DMS 273 (cell line): Measurements from ENCODE around the gene POMP.

Source experiments
- DNase-seq: peaks from one replicate; lab custom pipeline; 2025; ENCODE audit not compliant: unreplicated experiment; lab: John Stamatoyannopoulos, UW

The POMP gene

DNA sequence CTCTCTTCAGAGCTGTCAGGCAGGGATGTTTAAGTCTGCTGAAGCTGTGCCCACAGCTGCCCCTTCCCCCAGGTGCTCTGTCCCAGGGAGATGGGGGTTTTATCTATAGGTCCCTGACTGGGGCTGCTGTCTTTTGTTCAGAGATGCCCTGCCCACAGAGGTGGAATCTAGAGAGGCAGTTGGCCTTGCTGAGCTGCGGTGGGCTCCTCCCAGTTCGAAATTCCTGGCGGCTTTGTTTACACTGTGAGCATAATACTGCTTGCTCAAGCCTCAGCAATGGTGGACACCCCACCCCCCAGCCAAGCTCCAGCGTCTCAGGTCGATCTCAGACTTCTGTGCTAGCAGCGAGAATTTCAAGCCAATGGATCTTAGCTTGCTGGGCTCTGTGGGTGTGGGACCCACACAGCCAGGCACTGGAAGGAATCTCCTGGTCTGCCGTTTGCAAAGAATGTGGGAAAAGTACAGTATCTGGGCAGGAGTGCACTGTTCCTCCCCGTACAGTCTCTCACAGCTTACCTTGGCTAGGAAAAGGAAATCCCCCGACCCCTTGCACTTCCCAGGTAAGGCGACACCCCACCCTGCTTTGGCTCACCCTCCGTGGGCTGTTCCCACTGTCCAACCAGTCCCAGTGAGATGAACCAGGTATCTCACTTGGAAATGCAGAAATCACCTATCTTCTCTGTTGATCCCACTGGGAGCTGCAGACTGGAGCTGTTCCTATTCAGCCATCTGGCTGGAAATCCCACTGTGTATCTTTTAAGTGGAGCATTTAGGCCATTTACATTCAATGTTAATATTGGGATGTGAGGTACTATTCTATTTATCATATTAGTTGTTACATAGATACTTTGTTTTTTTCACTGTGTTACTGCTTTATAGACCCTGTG, 34.9 kb downstream of the POMP start:
- DNase-seq, result peak; percentile 3

DNA sequence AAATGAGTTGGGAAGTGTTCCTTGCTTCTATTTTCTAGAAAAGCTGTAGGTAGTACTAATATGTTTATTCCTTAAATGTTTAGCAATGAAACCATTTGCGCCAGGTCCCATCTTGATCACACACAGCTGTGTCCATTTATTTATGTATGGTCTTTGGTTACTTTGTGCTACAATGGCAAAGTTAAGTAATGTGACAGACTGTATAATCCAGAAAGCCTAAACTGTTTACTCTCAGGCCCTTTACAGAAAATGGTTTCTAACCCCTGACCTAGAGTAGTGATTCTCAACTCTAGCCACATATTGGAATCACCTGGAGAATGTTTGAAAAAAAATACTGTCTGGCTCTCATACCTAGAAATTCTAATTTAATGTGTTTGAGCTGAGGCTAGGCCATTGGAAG, 38.5 kb downstream of the POMP start:
- DNase-seq, result no peak

DNA sequence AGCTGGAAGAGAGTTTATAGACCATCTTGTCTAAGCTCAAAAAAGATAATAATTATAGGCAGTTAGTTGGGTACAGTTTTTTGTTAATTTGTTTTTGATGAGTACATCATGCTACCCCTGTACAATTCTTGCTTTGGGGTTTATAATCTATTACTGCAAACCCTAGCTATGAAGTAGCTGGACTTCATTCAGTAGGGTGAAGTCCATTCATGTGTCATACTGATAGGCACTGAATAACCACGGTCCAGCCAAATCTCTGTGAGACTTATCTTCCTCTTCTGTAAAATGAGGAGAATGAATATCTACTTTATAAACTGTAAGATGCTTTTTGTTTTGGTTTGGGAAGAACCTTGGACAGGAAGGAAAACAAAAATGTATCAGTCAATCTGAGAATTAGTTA, 40.3 kb downstream of the POMP start:
- no peak for DNase-seq

DNA sequence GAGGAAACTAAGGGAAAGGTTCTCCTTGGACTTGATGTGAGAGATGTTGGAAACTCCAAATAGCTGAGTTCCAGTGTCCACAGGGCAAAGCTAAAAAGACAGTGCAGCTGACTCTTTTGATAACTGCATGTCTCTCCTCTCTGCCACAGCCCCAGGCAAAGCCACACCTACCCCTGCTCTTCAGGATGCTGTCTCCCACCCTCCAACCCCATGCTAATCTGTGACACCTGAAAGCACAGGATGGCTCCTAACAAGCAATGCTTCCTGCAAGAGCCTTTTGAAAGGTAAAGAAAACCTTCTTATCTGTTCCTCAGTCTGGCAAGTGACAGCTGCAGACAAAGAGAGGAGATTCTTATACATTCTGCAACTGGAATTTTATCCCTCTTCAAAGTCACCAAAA, 45.4 kb downstream of the POMP start:
- DNase-seq, result no peak

DNA sequence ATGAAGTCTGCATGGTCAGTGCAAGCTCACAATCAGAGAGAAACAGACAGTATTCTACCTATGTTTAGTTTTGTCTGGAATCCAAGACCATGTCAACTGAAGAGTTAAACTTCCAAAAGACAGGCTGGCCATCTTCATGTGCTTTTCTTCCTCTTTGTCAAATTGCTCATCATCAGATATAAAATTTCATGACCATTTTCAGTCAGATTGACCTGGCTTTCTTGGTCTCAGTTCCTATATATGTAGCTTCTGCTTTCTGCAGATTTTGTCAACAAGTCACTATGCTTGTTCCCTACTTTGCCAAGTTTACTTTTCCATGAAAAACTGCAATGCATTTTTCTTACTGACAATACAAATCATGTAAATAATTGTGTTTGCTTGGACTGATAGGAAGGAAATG, 46.0 kb downstream of the POMP start:
- DNase-seq, result no peak

DNA sequence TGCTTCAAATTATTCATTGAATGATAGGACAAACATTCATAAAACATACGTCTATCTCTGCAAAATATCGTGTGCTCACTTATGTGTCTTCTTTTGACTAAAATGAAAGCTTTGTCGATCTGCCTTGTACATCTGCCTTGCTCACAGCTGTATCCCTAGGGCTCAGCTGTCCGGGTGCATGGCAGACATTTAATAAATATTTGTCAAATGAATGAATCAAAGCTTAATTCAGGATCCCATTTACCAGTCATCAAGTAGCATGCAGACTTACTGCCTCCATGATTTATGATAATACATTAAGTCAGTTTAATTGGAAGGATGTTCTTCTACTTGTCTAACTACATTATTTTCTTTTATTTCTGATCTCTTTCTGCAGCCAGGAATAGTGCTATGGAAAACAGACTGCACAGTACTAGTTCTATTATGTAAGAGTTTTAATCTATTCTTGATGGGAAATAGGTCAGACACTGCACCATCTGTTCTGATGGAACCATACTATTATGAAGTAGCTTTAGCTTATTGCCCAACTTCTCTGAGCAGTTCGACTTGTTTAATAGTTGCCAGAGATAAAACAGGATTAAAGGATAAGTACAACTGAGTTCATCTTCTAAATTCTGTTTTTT, 46.6 kb downstream of the POMP start:
- peak; percentile 62 for DNase-seq

DNA sequence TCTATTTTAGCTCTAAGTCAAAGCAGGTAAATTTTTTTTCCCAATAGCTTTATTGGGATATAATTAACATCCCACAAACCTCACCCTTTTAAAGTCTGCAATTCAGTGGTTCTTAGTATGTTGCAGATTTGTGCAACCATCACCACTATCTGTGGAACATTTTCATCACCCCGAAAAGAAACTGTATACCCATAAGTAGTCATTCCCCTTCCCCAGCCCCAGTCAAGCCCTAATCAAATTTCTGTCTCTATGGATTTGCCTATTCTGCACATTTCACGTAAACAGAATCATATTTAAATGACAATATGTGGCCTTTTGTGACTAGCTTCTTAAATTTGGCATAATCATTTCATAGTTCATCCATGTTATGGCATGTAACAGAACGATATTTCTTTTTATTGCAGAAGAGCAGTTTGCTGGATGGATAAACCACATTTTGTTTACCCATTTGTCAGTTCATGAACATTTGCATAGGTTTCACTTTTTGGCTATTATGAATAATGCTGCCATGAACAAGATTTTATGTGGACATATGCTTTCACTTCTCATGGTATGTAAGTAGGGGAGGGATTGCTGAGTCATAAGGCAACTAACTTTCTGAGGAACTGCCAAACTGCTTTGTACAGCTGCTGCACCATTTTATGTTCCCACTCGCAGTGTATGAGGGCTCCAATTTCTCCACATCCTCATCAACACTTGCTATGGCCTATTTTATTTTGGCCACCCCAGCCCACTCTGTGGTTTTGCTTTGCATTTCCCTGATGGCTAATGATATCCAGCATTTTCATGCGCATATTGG, 48.9 kb downstream of the POMP start:
- peak; percentile 77 for DNase-seq

DNA sequence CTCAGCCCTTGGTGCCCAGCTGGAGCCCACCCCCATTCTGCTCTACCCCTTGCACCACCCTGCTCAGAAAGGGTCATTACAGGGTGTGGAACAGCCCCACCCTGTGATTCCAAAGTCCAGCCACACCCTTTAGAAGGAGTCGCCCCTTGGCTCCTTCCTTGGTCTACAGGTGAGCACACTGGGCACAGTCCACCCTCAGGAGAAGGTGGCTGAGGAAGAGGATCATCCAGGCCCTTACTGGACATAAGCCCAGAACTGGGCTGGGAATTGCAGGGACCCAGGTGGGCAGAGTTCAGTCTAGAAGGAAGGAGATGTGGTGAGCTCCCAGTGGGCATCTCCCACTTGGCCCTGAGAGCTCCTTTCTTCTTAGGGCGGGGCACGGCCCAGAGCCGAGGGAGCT, 51.2 kb downstream of the POMP start:
- no peak for DNase-seq

DNA sequence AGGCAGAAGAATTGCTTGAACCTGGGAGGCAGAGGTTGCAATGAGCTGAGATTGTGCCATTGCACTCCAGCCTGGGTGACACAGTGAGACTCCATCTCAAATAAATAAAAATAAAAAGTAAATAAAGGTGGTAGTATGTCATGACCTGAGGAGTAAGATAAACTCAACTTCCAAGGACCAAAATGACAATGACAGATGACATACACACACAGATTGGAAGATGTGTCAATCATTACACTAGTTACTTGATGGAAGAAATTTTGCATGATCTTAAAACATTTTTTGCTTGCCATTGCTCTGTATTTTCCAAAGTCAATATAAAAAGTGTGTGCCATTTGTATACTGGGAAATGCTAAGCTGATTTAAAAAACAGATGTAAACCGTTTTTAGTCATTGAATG, 55.7 kb downstream of the POMP start:
- DNase-seq, result no peak

DNA sequence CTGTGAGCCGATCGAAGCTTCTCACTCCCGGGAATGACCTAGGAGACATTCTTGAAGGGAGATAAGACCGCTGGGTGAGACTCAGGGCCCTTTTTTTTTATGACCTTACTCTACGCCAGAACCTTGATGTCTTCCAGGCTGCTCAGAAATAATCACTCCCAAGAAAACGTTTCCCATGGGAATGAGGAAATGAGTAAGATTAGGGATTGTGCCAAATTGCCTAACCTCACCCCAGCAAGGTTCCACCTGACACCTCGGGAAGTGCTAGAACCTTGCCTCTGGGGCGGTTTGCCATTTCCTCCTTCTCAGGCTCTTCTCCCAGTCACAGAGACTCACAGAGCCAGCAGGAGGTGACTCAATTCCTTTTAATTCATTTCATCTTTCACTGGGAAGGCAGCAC, 57.6 kb downstream of the POMP start:
- DNase-seq, result peak; percentile 34

DNA sequence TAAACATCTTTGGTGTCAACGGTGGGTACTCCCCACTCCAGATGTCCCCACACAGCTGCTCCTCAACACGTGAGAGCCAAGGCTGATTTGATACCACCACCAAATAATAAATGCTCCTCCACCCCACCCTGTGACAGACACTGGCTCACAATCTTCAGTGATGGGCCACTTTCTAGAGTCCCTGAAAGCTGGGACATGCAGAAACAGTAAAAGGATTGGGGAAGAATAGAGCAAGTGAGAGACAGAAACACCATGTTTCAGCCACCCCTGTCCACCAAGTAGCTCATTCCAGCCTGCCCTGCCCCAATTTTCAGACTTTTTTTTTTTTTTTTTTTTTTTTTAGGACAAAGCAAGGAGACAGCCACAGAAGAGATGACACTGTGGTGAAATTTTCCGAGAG, 58.2 kb downstream of the POMP start:
- peak; percentile 4 for DNase-seq

DNA sequence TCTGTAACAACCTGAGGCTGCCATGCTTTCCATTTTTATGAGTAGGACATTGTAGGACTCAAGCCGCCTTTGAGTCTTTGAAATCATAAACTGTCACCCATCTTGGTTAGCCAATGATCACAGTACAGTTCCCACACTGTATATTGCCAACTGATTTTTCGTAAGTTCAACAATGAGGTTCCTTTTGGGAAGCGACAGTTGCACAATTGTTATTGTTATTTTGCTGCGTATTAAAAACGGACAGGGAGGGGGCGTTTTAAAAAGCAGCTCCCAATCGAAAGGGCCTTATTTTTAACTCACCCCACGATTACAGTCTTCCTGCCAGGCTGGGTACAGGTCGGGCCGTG, 59.2 kb downstream of the POMP start:
- DNase-seq, result peak; percentile 32

DNA sequence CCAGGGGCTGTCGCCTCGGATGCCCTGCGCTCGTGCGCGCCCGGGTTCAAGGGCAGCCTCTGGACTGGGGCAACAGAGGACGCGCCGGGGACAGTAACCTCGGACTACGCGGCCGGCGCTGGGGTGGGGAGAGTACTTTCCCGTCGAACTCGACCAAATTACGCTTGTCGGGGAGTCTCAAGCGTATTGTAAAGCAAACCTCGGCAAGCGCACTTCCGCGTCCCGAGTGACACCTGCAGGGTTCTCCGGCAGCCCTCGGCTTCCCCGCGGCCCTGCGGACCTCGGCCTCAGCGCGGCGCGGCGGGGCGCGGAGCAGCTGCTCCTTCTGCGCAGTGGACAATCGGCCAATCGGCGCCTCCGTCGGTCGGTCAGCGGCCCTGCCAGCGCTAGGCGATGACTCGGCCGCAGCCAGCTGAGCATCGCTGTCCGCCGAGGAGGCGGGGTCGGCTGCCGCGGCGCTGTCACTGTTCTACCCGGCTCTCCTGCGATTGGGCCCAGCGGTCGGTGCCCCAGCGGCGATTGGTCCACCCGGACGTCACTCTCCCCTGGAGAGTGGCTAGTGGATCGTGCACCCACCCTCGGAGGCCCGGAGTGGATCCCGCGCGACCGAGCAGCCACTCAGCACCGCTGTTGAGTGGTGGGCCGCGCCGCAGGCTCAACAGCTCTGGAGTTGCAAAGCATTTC, 59.8 kb downstream of the POMP start, which contains the start of gene SLC46A3:
Gene SLC46A3, minus strand, starts transcription at position 428 of the 684 bp plus-strand sequence. CDS start 972 bp downstream, outside the sequence.
- peak; percentile 93 for DNase-seq

DNA sequence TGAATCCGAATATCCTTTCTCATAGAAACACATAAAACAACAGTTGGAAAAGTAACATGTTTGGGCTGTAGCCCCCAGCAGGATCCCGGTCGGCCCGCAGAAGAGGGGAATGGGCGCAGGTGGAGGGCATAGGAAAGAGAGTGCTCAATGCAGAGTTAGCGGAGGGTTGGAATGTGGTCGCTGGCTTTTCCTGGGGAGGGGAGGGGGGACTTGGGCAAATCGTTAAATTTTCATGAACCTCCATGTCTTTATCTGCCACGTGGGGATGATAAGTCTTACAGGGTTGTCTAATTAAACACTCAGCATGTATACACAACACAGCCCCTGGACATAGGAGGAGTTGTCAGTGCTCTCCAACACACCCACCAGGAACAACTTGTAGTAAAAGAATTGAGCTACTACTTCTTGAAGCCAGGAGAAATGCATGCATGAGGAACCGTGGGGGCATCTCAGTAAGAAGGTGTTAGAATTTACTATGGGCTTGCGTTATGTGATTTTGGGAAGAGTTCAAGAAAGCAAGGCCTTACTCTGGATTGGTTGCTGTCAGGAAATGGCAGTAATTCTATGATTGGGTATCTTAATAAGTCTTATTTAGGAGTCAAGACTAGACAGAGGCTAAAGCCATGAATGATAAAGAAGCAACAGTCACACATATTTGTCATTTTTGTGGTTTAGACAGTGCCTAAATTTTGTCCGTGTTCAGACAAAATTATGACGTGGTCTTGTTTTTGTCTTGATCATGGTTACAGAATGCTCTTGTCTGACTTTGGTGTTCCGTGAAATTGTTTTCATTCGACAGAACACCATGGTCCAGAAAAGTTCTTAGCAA, 60.5 kb downstream of the POMP start:
- DNase-seq, result peak; percentile 43

DNA sequence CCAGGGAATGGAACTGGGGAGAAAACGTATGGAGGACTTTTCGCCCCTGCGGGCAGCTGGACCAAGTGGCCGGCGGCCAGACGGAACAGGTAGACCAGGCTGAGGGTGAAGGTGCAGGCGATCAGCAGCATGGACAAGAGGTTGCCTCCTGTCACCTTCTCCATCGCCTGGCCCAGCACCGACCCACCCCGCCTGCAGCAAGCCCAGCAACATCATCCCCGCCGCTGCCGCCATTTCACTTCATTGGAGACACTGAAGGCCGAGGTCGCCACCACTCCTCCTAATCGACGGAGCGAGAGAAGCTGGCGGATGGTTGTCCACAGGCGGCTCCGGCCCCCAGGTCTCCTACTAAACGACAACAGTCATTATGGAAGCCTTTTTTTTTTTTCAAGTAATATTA, 64.9 kb downstream of the POMP start:
- no peak for DNase-seq

DNA sequence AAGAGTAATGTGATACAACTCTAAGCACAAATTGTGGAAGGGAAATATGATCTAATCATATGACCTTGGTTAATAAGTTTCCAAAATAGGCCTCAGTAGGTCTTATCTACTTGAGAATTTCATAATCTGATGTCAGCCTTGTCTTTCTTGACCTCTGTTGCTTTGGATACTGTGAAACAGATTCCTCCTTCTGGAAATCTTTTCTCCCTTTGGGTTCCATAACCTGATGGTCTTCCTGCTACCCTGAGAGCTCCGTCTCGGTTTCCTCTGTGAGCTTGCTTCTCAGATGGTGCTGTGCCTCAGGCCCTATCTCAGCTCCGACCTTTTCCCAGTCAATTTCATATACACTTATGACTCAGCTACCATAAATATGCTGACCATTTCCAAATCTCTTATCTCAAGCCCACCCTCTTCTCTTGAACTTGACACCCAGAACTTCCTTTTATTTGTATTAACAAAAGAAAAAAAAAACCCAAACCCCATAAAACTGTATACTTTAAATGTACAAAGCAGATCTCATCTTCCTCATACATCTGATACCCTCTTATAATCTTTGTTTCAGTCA, 66.2 kb downstream of the POMP start:
- no peak for DNase-seq
